Thyroid gland (tissue), 4 donors: Measurements from ENCODE around the gene LRRN3. TPM values are rescaled to one million over a fixed set of nuclear protein-coding genes. Genes with fewer than 3 reads are reported as not detected.

Experiments used
- DNase-seq, 2 donors: peaks; one replicate each; pipeline ENCODE4 v3.0.0-alpha.2; 2019
- H3K27ac ChIP-seq, 3 donors: fragments of 200-600 bp; sonication (generic); 1 replicate in 2 of 3; 2 replicates in 1 of 3; pipeline ENCODE4 v1.5.1; 2016 to 2019; ENCODE audit warnings: mild to moderate bottlenecking in 1 of 3, moderate library complexity in 1 of 3
- H3K27me3 ChIP-seq: fragments of 200-600 bp; sonication (generic); one replicate; pipeline ENCODE4 v1.5.1; 2019
- H3K36me3 ChIP-seq, 2 donors: fragments of 200-600 bp; sonication (generic); one replicate each; pipeline ENCODE4 v1.5.1; 2016 to 2019
- H3K4me1 ChIP-seq, 2 donors: fragments of 200-600 bp; sonication (generic); one replicate each; pipeline ENCODE4 v1.5.1; 2017 to 2019
- H3K4me3 ChIP-seq, 3 donors: fragments of 200-600 bp; sonication (generic); replicated peaks in 1 of 3; 1 replicate in 2 of 3; 2 replicates in 1 of 3; pipeline ENCODE4 v1.5.1; 2016; ENCODE audit warnings: mild to moderate bottlenecking in 1 of 3
- H3K9me3 ChIP-seq: fragments of 200-600 bp; sonication (generic); one replicate; pipeline ENCODE4 v1.5.1; 2017
- CTCF ChIP-seq, 6 experiments: fragments of 200-600 bp in 3 of 6; fragments of 450-650 bp in 3 of 6; sonication (generic) in 3 of 6; IDR thresholded peaks; one replicate each; pipeline ENCODE4 v1.5.1; 2016 to 2019; ENCODE audit warnings: antibody characterized with exemption in 6 of 6, mild to moderate bottlenecking in 2 of 6, inconsistent platforms in 1 of 6, moderate library complexity in 1 of 6
- POLR2A ChIP-seq, 2 donors: fragments of 450-650 bp; IDR thresholded peaks; one replicate each; pipeline ENCODE4 v1.6.1; 2017; ENCODE audit warnings: antibody characterized with exemption in 2 of 2, mild to moderate bottlenecking in 2 of 2, moderate library complexity in 1 of 2
- WGBS, 2 donors: methylation state at CpG; one replicate each; pipeline ENCODE4 v1.1.5; 2017; 5-methylcytosine and 5-hydroxymethylcytosine counted together
- intact Hi-C: fragments of 100-400 bp; cut with DNase I; formaldehyde crosslinking; loops from one replicate; pipeline ENCODE4 v1.15.1; 2023
- total RNA-seq, 4 donors: library from RNA; depleted of rRNA; stranded (reverse); fragments of >200 nt; gene quantifications; one replicate each; pipeline ENCODE4 v1.2.3, GENCODE V29; 2016

LRRN3 gene
- total RNA-seq, 4 donors from 2014 or later: 5.9 to 15.9 (median 9.7) TPM

DNA sequence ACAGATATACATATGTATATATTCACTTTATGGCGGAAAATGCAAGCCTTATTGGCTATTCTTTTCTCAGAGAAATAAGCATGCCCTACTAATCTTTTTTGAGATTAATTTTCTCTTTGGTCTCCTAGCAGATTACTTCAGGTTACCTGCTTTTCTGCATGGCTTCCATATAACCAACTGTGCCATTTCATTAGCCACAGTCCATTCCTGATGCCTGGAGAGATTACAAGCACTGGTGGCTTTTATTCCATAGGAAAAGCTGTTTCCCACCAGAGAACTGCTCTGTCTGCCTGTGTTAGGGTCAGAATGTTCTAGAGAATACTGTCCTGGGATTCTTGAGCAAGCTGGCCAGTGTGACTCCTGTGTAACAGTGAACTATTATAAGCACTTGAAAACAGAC, 59.8 kb downstream of the LRRN3 start:
- TF ChIP-seq CTCF (IDR thresholded peaks at IDR 0.05): no peak
- TF ChIP-seq POLR2A (IDR thresholded peaks at IDR 0.05): no peak
- H3K9me3 ChIP-seq: no peaks in the 10 kb centered on the region
- H3K4me1 ChIP-seq: no peaks in the 10 kb centered on the region
- DNase-seq: no peak
- no peaks in the 10 kb centered on the region for H3K27me3 ChIP-seq
- no peak overlapping the region for H3K27ac ChIP-seq
- no peak overlapping the region for H3K4me3 ChIP-seq
- intact Hi-C loops: no loop called here
- no peaks in the 10 kb centered on the region for H3K36me3 ChIP-seq
- WGBS, 2 donors: 98 to 100% methylated on average over 1 of the region's 1 CpG

DNA sequence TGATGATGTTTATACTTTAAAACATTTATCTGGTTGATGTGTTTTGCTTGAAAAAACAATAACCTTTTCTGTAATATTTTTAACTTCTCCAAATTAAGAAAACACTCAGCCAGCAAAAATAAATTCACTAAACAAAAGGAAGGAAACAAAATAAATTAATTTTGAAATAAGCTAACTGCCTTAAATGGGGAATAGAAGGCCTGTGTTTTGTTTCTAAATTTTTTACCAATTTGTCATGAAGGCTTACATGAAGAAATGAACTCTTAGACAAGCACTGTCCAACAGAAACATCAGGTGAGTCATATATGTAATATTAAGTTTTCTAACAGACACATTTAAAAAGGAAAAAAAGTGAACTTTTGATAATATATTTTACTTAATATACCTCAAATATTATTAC, 68.5 kb downstream of the LRRN3 start:
- H3K4me3 ChIP-seq: no peak overlapping the region
- no peaks in the 10 kb centered on the region for H3K36me3 ChIP-seq
- TF ChIP-seq POLR2A (IDR thresholded peaks at IDR 0.05): no peak
- TF ChIP-seq CTCF (IDR thresholded peaks at IDR 0.05): no peak
- H3K27ac ChIP-seq: no peak overlapping the region
- no peaks in the 10 kb centered on the region for H3K27me3 ChIP-seq
- H3K9me3 ChIP-seq: no peaks in the 10 kb centered on the region
- no peak for DNase-seq
- intact Hi-C loops: no loop called here
- peaks cover 6 to 8% of the 10 kb centered on the region in 2 donors for H3K4me1 ChIP-seq

- Histone ChIP-seq H3K36me3 (no peaks in the 10 kb centered on the region), H3K9me3 (no peaks in the 10 kb centered on the region), H3K27ac (no peak overlapping the region), H3K4me3 (no peak overlapping the region), H3K4me1 (peaks cover 6 to 8% of the 10 kb centered on the region in 2 donors), H3K27me3 (no peaks in the 10 kb centered on the region)
- intact Hi-C loops: no loop called here
- DNase-seq: no peak
- TF ChIP-seq CTCF (IDR thresholded peaks at IDR 0.05): no peak
- TF ChIP-seq POLR2A (IDR thresholded peaks at IDR 0.05): no peak
Observed at GRCh38 chr7:111160297-111160696, 69.4 kb downstream of the LRRN3 start.

DNA sequence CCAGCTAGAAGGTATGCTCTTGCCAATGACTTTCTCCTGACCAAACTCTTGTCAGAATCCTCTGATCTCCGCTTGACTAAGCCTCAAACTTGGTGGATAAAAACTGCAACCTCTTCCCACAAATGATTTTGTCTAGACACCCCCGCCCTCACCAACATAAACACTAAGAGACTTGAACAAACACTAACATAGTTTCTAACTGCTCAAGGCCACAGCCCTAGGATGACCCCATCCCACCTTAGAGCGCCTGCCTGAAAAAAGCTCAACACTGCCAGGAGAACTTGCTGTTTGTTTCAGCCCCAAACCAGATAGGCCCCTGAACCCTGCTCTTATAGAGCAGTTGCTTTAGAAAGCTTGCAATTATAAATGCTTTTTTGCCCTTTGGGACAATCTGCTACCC, 71.8 kb downstream of the LRRN3 start:
- peak; percentile 27 to 47 for DNase-seq
- H3K36me3 ChIP-seq: no peaks in the 10 kb centered on the region
- no peaks in the 10 kb centered on the region for H3K27me3 ChIP-seq
- TF ChIP-seq CTCF (IDR thresholded peaks at IDR 0.05) (no peak), POLR2A (IDR thresholded peaks at IDR 0.05) (no peak)
- H3K4me1 ChIP-seq: peaks cover 6 to 10% of the 10 kb centered on the region in 2 donors
- H3K4me3 ChIP-seq: no peak overlapping the region
- intact Hi-C loops: no loop called here
- no peaks in the 10 kb centered on the region for H3K9me3 ChIP-seq
- H3K27ac ChIP-seq: no peak overlapping the region
- WGBS, 2 donors: 47 to 56% methylated on average over 3 of the region's 3 CpGs

DNA sequence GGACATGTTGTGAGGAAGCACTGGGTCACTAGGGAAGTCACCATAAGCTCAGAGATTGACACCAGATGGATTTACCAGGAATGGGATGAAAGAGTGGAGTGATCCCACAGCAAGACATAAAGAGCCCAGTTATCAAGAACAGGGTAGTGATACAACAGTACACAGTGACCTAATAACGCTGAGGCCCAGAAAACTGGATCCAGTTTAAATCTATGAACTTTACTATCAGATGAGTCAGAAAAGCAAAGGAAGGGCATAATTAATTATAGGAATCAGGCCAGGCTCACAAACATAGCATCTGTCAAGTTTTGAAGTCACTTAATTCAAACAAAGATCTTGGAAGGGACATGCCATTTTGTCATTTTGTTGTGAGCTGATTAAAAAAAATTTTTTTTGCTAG, 73.5 kb downstream of the LRRN3 start:
- Histone ChIP-seq H3K9me3 (no peaks in the 10 kb centered on the region), H3K27ac (no peak overlapping the region), H3K36me3 (no peaks in the 10 kb centered on the region), H3K4me3 (no peak overlapping the region), H3K27me3 (no peaks in the 10 kb centered on the region), H3K4me1 (peaks cover 13 to 24% of the 10 kb centered on the region in 2 donors)
- no peak for DNase-seq
- TF ChIP-seq CTCF (IDR thresholded peaks at IDR 0.05) (no peak), POLR2A (IDR thresholded peaks at IDR 0.05) (no peak)
- intact Hi-C loops: no loop called here
- WGBS, 2 donors: 97% methylated on average over 1 of the region's 1 CpG
